ENCODE data around the gene AP1M2. TPM values are rescaled to one million over a fixed set of nuclear protein-coding genes. Genes with fewer than 3 reads are reported as not detected.

The AP1M2 gene
- total RNA-seq, 1 experiment from 2014 or later = 146 TPM

- no peak overlapping the region for H3K4ac ChIP-seq (ENCODE audit: low read depth, low read length)
- H2BK12ac ChIP-seq (ENCODE audit: insufficient read length, low read depth, low read length) = no peak overlapping the region
- H3K23ac ChIP-seq (ENCODE audit: insufficient read length, low read depth, low read length) = no peak overlapping the region
- H3K56ac ChIP-seq (ENCODE audit: insufficient read length, low read depth, low read length) = no peak overlapping the region
- no peaks in the 10 kb centered on the region for H3K27me3 Mint-ChIP-seq (ENCODE audit: low read depth)
- no peak overlapping the region for H2BK15ac ChIP-seq (ENCODE audit: low read depth, low read length)
- no peaks in the 10 kb centered on the region for H3K27me3 ChIP-seq (ENCODE audit: insufficient read depth, low read length)
- no peak overlapping the region for H2AK5ac ChIP-seq (ENCODE audit: insufficient read length, low read length)
- H3K4me1 ChIP-seq (ENCODE audit: insufficient read depth, low read length) = no peaks in the 10 kb centered on the region
- no peak overlapping the region for H3K18ac ChIP-seq (ENCODE audit: insufficient read length, low read depth, low read length)
- no peak overlapping the region for H4K5ac ChIP-seq (ENCODE audit: insufficient read length, low read depth, low read length)
- peak overlapping the region in 1 of 3 experiments; percentile 80; a peak in 1 of 7 replicates for H3K27ac Mint-ChIP-seq
- H4K20me1 ChIP-seq (ENCODE audit: control insufficient read depth, insufficient read depth, insufficient read length) = no peaks in the 10 kb centered on the region
- peaks cover 34 to 77% (median 69%) of the 10 kb centered on the region in 3 experiments; a peak in 6 of 7 replicates for H3K36me3 Mint-ChIP-seq (ENCODE audit: insufficient read depth in 1 of 3, low read depth in 3 of 3)
- no peak overlapping the region for H3T11ph ChIP-seq (ENCODE audit: low read length)
- no peak overlapping the region for H2BK5ac ChIP-seq (ENCODE audit: insufficient read length, low read length)
- no peaks in the 10 kb centered on the region for H3K4me1 Mint-ChIP-seq
- no peak overlapping the region for H2BK120ac ChIP-seq (ENCODE audit: low read depth, low read length, poor library complexity, severe bottlenecking)
- no peak overlapping the region for H2BK20ac ChIP-seq (ENCODE audit: low read depth, low read length, poor library complexity, severe bottlenecking)
- no peak overlapping the region for H3K14ac ChIP-seq (ENCODE audit: insufficient read depth, low read length)
- H3K9ac ChIP-seq (ENCODE audit: extremely low read depth, insufficient read length, low read length) = no peak overlapping the region
- H3K4me3 Mint-ChIP-seq = no peak overlapping the region
- H3K79me2 ChIP-seq (ENCODE audit: insufficient read depth, low read length) = no peaks in the 10 kb centered on the region
- H3K9me3 Mint-ChIP-seq = no peaks in the 10 kb centered on the region
- no peak for TF ChIP-seq CTCF (conservative IDR thresholded peaks at IDR 0.05)
- H3K9me3 ChIP-seq (ENCODE audit: control insufficient read depth, low read depth, low read length) = no peaks in the 10 kb centered on the region
- H3K27ac ChIP-seq (ENCODE audit: insufficient read length, low read depth, low read length) = no peak overlapping the region
- H3K23me2 ChIP-seq (ENCODE audit: insufficient read length, low read depth, low read length, poor library complexity, severe bottlenecking) = no peaks in the 10 kb centered on the region
- H4K91ac ChIP-seq (ENCODE audit: insufficient read length, low read depth, low read length) = no peak overlapping the region
- no peak overlapping the region for H2AFZ ChIP-seq (ENCODE audit: low read length)
- H3K4me2 ChIP-seq (ENCODE audit: insufficient read depth, insufficient read length, low read length) = no peak overlapping the region
- no peaks in the 10 kb centered on the region for H3K79me1 ChIP-seq (ENCODE audit: insufficient read depth, low read depth, low read length, poor library complexity, severe bottlenecking)
- H4K8ac ChIP-seq (replicated peaks; ENCODE audit: insufficient read length, low read depth, low read length) = no peak overlapping the region
- no peak for DNase-seq
- no CpG with 5 or more reads among the region's 6 CpGs for WGBS (ENCODE audit: extremely low coverage, insufficient read length, low lambda C conversion rate)
These were observed 36.8 kb downstream of the AP1M2 start for GRCh38 chr19:10550336-10550735.

Measured in H9 (cell line).